GM19467 (cell line): Measurements from ENCODE around the gene NFATC2.

Experiments
- ATAC-seq: cut with Tn5 transposase; IDR thresholded peaks from one replicate; pipeline ENCODE4 v1.9.1; 2021; ENCODE audit warnings: mild to moderate bottlenecking, moderate library complexity; ENCODE audit not compliant: unreplicated experiment

The NFATC2 gene

DNA sequence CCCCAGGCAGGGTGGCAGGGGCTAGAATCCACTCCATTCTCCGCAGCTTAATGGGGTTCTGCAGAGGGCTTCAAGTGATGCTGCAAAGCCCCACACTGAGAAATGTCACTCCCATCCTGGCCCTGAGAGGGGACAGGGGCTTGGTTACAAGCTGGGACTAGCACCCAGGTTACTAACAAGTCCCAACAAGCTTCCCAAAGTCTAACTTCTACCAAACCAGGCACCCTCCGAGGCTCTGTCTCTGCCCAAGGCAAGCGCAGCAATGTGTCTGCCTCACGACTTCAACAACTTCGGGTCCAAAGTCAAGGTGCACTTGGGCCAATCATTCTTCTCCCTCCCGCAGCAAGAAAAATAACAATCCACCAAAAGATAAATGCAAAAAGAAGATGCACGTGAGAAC lies 45.6 kb downstream of the NFATC2 start:
- ATAC-seq, result no peak

DNA sequence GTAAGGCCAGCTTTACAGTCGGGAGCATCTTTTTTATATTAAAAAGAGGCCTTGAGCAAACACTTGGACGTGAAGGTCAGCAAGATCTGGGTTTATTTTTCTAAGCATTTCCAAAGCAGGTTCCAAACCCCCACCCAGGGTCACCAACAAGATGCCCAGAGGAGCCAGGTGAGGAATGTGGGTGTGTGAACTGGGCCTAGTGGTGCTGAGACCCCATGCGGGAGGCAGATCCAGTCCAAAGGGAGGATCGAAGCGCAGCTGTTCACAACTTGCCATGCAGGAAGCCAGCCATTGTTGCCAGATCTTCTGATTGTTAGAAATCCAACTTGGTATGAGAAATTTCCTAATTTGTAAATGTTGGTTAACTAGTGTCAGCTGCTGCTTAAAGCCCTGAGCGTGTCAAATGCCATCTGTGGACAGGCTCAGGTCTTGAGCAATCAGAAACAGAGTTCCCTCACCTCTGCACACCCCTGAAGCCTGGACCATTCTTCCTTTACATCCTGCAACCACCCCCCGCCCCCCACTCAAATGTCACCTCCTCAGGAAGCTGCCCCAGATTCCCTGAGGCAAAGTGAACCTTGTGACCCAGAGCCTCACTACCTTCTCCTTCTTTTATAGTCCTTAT lies 46.5 kb downstream of the NFATC2 start:
- ATAC-seq, result no peak

DNA sequence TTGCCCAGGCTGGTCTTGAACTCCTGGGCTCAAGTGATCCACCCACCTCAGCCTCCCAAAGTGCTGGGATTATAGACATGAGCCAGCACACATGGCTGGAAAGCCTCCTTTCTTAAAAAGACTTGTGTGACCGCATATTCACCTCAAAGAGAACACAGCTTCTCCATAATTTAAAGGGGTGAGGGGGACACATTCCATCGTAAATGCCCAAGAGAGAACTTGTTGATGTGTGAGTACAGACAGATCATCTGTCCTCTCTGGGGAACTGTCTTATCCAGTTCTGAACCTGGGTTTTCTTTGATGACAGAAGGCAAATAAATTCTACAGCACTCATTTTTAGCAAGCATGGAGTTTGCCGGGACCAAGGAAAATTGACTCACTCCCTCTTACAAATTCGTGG lies 47.2 kb downstream of the NFATC2 start:
- no peak for ATAC-seq

DNA sequence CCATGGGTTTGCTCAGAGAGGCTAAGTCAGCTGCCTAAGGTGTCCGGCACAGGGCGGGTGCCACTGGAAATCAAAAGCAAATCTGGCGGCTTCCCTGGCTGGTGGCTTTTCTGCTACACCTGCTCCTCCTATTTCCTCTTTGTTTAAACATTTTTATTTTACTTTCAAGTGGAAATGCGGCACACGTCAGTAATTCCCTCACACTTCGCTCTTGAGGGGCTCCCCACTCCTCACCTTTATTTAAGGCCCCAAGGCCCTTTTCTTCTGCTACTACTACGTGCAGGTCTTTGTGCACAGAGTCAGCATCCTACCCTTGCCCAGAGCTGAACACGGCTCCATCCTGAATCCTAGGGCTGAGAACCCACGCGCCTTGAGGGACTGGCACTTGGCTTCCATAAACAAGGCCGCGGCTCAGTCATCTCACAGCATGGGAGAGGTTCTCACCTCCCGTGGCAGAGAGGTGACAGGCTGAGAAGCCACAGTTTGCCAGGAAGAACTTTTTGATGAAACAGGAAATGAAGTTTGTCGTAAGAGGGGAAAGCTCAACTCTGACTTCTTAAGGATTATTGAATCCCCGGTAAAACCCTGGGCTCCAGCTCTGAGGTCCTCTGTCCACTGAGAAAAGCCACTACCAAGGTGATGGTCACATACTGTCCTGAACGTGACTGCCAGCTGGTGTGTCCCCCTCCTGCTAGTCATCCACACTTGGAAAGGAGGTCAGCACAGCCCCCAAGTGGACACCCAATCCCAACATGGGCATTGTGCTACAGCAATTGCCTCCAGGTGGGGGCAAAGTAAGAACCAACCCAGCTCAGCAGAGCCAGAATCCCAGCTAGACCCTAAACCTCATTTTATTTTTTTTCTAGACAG lies 48.0 kb downstream of the NFATC2 start:
- no peak for ATAC-seq

DNA sequence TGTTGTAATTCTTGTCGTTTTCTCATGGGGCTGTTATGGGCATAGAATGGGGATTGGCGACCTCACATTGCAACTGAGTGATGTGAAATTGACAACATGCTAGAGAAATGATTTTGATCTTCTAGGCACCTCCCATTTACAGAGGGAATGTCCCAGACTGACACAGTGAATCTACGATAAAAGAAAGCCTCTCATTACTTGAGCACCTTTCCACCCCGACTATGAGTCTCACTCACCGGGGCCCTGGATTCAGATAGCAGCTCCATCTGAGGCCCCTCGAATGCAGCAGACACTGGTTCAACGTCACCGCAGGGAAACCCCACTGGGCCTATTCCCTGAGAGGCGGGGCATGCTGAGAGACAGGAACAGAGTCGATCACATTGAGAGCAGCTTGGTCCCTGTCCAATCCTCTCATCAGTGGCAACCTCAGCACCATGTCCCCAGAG lies 49.1 kb downstream of the NFATC2 start:
- ATAC-seq, result no peak

DNA sequence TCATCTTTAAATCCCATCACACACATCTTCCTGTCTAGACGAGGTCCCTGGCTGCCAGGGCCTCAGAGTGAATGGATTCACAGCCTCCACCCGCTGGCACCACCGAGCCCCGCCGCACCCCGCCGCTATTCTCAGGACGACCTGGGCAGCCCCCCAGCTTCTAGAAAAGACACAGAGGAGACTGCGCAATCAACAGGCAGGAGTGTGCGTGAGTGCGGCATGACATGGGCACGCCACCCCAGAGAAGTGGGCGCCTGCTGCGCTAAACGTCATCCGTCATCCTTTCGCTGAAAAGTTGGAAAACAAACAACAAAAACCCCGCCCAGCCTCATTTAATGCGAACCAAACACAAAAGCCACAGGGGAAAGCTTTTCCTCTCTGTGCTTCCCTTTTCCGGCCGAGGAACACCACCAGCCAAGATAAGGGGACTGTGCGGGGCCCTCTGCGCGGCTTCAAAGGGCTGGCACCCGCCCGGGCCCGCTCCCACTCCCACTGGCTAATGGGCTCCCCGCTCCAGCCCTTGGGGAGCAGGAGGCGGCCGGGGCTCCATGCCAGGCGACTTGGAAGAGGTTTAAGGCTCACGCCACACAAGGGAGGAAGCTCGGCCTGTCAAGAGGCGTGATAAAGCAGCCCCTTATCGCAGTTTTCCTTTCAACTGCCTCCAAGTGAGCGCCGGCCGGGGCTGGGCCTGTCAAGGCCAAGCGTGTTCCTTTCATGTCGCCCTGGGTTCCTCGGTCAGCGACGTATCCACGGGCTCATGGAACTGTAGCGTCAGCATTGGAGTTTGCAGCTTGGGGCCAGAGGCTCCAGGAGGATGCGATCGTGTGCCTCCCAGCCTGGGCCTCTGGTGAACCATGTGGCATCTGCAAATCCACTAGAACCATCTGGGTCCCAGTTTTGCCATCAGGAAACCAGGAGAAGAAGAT lies 50.1 kb downstream of the NFATC2 start:
- no peak for ATAC-seq

DNA sequence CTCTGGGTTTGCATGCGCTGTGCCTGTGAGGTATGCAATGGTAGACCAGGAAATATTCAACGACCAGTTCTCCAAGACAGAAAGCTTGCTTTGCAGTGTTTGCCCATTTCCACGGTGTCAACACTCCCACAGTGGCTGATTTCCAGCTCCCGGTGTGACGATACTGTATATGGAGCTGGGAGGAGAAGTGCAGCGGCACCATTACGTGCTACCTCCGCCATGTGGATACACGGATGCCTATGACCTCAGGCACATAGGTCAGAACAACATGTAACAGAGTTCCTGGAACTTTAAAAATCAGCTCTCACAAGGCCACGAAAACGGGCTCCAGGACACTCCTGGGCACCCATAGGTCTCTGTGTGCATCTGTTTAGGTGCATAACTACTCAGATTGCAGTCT lies 51.1 kb downstream of the NFATC2 start:
- ATAC-seq, result no peak

DNA sequence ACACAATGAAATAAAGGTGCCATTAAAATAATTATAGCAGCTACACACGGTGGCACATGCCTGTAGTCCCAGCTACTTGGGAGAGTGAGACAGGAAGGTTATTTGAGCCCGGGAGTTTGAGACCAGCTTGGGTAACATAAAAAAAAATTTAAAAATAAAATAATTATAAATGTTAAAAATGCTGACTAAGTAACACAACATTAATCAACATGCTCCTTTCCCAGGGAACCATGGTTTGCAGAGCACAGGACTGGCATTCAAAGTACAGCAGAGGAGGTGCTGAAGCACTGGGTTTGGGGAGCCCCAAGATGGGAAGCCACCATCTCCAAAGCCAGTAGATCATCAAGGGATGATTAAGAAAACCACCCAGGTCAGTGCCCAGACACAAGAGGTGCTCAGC lies 51.9 kb downstream of the NFATC2 start:
- no peak for ATAC-seq

DNA sequence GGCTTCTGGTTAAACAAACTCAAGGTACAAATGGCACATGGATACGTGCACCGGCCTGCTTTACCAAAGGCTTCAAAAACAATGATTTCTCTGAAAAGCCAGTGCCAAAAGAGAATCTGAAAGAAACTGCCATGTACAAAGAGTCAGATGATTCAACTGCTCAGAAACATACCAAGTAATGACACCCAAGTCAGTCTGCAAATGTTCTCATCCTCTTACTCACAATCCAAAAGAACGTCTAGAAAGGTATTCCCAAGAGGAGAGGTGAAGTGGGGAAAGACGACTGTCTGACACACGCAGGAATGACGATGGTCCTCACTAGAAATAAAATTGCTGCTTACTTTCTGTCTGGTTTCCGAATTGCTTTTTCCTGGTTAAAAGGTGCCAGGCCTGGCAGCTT lies 52.9 kb downstream of the NFATC2 start:
- ATAC-seq, result no peak

DNA sequence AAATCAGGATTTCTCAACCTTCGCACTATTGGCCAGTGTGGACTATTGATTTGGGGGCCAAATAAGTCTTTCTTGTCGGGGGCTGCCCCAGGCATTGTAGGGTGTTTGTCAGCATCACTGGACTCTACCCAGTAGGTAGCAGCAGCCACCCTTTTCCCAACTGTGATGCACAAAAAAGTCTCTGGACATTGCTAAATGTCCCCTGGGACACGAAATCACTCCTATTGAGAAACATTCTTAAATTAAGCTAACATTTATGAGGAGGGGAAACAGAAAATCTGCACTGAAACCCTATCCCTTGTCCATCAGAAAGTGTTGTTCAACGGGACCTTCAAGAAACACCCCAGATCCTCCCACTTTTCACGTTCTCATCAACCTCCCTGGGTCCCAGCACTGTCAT lies 54.2 kb downstream of the NFATC2 start:
- ATAC-seq, result no peak

DNA sequence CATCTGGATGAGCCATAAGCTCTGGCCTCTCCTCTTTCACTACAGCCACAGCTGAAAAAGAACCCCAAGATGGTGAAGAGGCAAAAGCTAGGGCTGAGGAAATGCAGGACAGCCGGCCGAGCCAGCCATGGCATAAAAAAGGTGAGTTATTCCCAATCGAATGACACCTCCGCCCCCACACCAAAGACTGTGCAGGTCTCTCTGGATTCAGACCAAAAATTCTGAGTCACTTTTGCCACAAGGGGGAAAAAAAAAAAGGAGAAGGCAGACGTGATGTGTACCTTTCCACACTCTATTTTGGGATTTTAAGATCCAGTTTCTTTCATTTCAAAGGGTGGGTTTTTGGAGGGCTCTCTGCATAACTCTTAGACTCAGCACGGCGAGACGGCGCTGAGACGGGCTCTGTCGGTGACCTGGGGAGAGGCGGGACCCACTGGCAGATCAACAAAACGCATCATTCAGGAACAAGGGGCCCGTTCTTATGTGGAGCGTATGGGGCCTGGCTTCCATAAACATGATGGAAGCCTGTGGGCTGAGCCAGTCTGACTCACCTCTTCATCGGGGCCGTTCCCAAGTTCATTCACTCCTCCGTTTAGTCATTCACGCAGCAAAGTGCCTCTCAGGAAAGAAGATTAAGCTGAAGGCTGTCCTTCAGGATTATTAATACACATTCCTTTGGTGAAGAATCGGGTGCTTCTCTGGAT lies 54.8 kb downstream of the NFATC2 start:
- ATAC-seq, result no peak

DNA sequence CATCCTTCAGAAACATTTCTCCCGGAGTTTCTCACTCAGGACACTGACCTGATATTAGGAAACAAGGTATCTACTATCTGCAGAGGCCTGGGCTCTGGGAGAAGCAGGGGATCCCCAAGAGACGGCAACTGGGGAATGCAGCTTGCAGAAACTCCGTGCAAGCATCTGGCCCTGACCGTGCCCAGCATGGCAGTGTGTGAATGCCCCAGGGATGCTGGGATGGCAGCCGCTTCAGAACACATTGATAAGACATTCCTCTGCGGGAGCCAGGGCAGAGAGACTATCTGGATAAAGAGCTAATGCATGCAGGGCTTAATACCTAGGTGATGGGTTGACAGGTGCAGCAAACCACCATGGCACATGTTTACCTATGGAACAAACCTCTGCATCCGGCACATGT lies 55.4 kb downstream of the NFATC2 start:
- ATAC-seq, result no peak

DNA sequence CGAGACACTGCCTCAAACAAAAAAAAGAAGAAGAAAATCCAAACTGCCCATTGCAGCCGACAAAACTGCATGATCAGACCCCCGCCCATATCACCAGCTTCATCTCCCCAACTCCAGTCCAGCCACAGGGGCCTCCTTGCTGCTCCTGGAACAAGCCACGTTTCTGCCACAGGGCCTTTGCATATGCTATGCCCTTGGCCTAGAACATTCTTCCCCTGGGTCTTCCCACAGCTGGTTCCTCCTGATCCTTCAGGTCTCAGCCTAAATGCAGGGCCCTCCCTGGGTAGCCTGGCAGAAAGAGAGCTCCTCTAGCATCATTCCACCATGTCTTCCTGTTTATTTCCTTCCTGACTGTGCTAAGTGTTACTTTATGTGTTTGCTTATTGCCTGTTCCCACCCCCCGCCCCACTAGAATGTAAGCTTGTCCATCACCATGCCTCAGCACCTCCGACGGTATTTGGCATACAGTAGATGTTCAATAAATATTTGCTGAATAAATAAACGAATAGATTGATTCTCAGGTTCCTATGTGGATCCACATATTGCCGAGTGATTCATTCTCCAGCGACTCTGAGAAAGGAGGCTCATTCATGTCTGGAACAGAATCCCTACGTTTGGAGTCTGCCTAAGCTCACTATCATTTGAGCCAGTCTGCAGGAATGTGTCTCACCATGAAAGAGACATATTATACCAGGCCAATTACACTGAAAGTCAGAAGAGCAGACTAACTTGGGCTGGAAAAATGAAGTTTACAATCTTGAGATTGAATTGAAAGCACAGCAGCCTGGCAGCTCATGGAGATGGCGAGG lies 56.1 kb downstream of the NFATC2 start:
- no peak for ATAC-seq

DNA sequence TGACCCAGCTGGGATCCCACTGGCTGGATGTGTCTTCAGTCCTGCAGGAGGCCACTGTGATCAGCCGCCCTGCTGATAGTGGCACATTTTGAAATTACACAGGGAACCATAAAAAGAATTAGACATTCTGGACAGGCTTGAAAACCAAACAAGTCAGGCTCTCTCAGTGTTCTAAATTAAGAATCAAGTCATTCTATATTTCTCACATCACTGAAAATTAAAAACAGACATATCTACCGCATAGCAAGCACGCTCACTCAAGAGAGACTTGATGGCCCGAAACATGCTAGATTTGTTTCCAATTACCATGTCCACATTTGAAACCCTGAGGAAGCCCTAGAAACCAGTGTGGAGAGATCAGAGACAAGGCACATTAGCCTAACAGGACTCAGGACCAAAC lies 57.7 kb downstream of the NFATC2 start:
- ATAC-seq, result no peak

DNA sequence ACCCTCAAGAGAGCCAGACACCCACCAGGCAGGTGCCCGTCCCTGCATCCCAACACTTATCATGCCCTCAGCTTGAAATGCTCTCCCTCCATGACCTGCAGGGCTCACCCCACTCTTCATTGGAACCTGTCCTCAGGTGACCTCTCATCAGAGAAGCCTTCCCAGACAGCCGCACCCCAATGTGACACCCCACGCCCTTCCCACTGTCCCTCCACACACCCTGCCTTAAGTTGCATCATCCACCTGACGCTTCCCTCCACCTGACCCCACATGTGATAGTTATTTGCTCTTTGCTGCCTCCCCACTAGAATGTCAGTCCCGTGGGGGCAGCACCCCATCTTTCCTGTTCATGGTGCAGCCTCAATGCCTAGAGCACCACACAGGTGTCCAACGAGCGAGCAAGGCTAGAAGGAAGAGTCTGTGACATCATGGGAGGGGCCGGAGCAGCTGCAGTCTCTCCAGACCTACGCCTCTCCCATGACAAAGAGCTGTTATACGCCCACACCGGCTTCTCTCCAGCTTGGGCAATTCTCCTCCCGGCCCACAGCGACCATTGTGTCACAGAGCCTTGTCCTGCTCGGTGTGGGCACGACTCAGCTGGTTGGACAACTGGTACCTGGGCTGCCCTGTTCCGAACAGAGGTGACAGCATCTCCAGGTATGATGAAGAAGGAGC lies 58.2 kb downstream of the NFATC2 start:
- no peak for ATAC-seq

DNA sequence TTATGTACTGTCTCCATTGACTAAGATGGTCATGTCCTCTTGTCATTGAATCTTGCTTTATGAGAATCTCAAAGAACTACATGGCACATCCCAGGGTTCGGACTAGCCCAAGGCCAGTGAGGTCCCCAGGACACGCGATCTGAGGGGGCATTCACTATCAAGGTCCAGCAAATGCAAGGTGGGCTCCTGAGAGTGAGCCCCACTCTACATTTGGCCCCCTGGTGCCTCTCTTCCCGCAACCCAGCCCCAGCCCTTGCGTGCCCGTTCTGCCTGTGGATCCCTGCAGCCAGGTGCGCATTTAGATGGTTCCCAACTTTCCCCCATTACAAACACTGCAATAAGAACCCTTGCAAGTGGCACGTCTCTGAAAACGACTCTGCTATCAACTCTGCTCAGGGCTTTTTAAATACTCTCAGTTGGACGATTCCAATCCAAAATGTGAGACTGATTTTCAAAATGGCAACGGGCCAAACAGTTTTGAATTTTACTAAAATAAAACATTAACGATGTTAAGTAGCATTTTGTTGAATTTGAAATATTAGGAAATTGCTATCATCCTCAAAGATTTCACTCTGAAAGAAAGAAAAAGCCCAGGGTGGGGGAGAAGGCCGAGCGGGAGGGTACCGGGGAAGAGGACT lies 59.6 kb downstream of the NFATC2 start:
- no peak for ATAC-seq

DNA sequence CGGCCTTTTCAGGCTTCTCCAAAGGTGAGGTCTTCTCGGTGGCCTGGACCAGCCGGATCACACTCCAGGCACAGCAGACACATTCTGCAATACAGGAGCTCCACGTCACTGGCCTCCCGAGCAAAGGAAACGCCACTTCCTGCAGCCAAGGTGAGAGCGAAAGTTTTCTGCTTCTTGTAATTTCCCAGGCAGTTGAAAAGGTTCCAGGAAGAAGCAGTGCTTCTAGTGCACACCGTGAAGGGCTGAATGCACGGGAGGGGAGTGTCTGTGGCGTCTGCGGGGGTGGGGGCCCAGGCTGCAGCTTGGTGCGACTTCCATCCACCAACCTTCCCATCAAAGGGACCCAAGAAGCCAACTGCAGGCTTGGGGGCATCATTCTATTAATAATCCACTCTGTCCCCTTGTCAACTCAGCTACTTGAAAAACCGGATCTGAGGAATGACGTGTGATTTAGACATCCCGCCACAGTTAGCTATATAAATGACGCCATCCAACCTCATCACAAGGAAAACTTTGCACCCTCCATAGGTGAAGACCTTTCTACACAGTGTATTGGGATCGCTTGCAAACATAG lies 61.1 kb downstream of the NFATC2 start:
- ATAC-seq, result no peak

DNA sequence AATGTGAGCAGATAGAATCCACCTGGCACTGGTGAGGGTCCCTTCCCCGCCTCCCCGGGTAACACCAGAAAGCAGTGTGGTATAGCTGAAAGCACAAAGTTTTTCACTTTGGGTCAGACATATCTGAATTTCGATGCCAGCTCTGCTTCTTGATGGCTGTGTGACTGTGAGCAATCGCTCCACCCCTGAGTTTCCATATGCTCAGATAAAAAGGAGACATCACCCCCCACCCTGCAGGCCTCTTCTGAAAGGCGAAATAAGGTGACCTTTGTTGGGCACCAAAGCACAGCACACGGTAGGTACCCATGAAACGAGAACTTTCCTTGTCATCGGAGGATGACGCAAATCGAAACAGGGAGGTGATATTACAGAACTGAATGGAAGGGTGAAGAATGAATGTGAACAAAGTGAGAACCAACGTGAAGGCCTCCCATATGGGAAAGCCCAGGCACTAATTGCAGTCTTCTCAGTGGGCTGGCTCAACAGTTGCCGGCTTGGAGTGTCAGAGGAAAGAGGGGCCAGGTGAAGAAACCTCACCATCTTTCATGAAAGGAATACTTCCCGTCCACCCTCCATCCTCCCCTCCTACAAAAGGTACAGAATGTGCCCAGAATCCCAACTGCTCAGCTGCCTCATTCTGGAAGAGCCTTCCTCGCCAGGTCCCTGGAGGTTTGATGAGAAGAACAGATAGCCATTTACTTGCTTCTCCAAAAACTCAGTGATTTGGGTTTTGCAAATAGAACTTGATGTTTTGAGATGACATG lies 61.8 kb downstream of the NFATC2 start:
- peak; percentile 70 for ATAC-seq
